Liver (tissue), 9 donors: ENCODE results near the gene EXOC4. TPM values are rescaled to one million over a fixed set of nuclear protein-coding genes. Genes with fewer than 3 reads are reported as not detected.

Source experiments
- DNase-seq: peaks from one replicate; pipeline ENCODE4 v3.0.0-alpha.2; 2017; ENCODE audit warnings: low spot score
- H3K27ac ChIP-seq, 2 donors: one replicate each; pipeline ENCODE4 v1.7.0; 2013; ENCODE audit warnings: inconsistent platforms in 2 of 2, low read length in 2 of 2, control low read depth in 1 of 2, low read depth in 1 of 2, mild to moderate bottlenecking in 1 of 2
- H3K27me3 ChIP-seq, 4 donors: one replicate each; pipeline versions ENCODE4 v1.6.1 to v1.7.0; 2013; ENCODE audit warnings: low read length in 3 of 4, inconsistent platforms in 1 of 4, mild to moderate bottlenecking in 1 of 4, moderate library complexity in 1 of 4; ENCODE audit not compliant: control insufficient read depth in 4 of 4, insufficient read depth in 4 of 4
- H3K36me3 ChIP-seq, 4 donors: one replicate each; pipeline versions ENCODE4 v1.6.1 to v1.7.0; 2013; ENCODE audit warnings: low read length in 3 of 4, mild to moderate bottlenecking in 3 of 4, low read depth in 1 of 4, moderate library complexity in 1 of 4; ENCODE audit not compliant: control insufficient read depth in 4 of 4, insufficient read depth in 3 of 4
- H3K4me1 ChIP-seq, 4 donors: one replicate each; pipeline versions ENCODE4 v1.6.1 to v1.7.0; 2013; ENCODE audit warnings: low read length in 3 of 4, mild to moderate bottlenecking in 3 of 4, moderate library complexity in 1 of 4; ENCODE audit not compliant: control insufficient read depth in 4 of 4, insufficient read depth in 4 of 4
- H3K4me3 ChIP-seq, 3 donors: one replicate each; pipeline versions ENCODE4 v1.6.1 to v1.7.0; 2013; ENCODE audit warnings: low read length in 3 of 3, control low read depth in 1 of 3, low read depth in 1 of 3, mild to moderate bottlenecking in 1 of 3
- H3K9ac ChIP-seq, 2 donors: one replicate each; pipeline ENCODE4 v1.7.0; 2013; ENCODE audit warnings: low read length in 2 of 2, mild to moderate bottlenecking in 2 of 2, moderate library complexity in 2 of 2, control low read depth in 1 of 2, low read depth in 1 of 2
- H3K9me3 ChIP-seq, 4 donors: one replicate each; pipeline versions ENCODE4 v1.6.1 to v1.7.0; 2013; ENCODE audit warnings: low read length in 3 of 4; ENCODE audit not compliant: control insufficient read depth in 4 of 4
- ATF3 ChIP-seq: IDR thresholded peaks from 2 replicates; pipeline ENCODE4 v1.6.1; 2016; ENCODE audit warnings: antibody characterized with exemption
- EGR1 ChIP-seq, 2 donors: IDR thresholded peaks; 2 replicates each; pipeline ENCODE4 v1.6.1; 2016 to 2018; ENCODE audit warnings: antibody characterized with exemption in 2 of 2, low read depth in 2 of 2
- FOXA2 ChIP-seq: IDR thresholded peaks from 2 replicates; pipeline ENCODE4 v1.6.1; 2016; ENCODE audit warnings: antibody characterized with exemption
- GABPA ChIP-seq, 2 donors: IDR thresholded peaks in 1 of 2; conservative IDR thresholded peaks in 1 of 2; 2 replicates each; pipeline ENCODE4 v1.6.1; 2016; ENCODE audit warnings: antibody characterized with exemption in 2 of 2, mild to moderate bottlenecking in 1 of 2, moderate library complexity in 1 of 2
- HNF4A ChIP-seq, 2 donors: conservative IDR thresholded peaks; 2 replicates each; pipeline ENCODE4 v1.6.1; 2016; ENCODE audit warnings: antibody characterized with exemption in 2 of 2, mild to moderate bottlenecking in 2 of 2
- HNF4G ChIP-seq: IDR thresholded peaks from 2 replicates; pipeline ENCODE4 v1.6.1; 2016; ENCODE audit warnings: antibody characterized with exemption
- MAX ChIP-seq: IDR thresholded peaks from 2 replicates; pipeline ENCODE4 v1.6.1; 2016; ENCODE audit warnings: antibody characterized with exemption
- NR2F2 ChIP-seq: IDR thresholded peaks from 2 replicates; pipeline ENCODE4 v1.6.1; 2016; ENCODE audit warnings: antibody characterized with exemption
- RAD21 ChIP-seq, 2 donors: IDR thresholded peaks; 2 replicates each; pipeline ENCODE4 v1.6.1; 2016; ENCODE audit warnings: antibody characterized with exemption in 2 of 2, mild to moderate bottlenecking in 2 of 2
- REST ChIP-seq: IDR thresholded peaks from 2 replicates; pipeline ENCODE4 v1.6.1; 2016; ENCODE audit warnings: antibody characterized with exemption, mild to moderate bottlenecking
- RXRA ChIP-seq, 2 donors: IDR thresholded peaks; 2 replicates each; pipeline ENCODE4 v1.6.1; 2017 to 2018; ENCODE audit warnings: antibody characterized with exemption in 2 of 2, mild to moderate bottlenecking in 1 of 2
- SP1 ChIP-seq: IDR thresholded peaks from 2 replicates; pipeline ENCODE4 v1.6.1; 2018; ENCODE audit warnings: antibody characterized with exemption, mild to moderate bottlenecking
- TAF1 ChIP-seq: conservative IDR thresholded peaks from 2 replicates; pipeline ENCODE4 v1.6.1; 2016; ENCODE audit warnings: antibody characterized with exemption, mild to moderate bottlenecking
- YY1 ChIP-seq: IDR thresholded peaks from 2 replicates; pipeline ENCODE4 v1.6.1; 2016; ENCODE audit warnings: antibody characterized with exemption, mild to moderate bottlenecking
- ZBTB33 ChIP-seq: IDR thresholded peaks from 2 replicates; pipeline ENCODE4 v1.6.1; 2016; ENCODE audit warnings: antibody characterized with exemption
- WGBS: extraction: QIAGEN DNeasy Blood & Tissue Kit; methylation state at CpG from one replicate; pipeline ENCODE4 v1.1.7; 2013; 5-methylcytosine and 5-hydroxymethylcytosine counted together
- polyA plus RNA-seq, 2 donors: library from polyadenylated mRNA; stranded (reverse) in 1 of 2; unstranded in 1 of 2; fragments of 200-250 nt in 1 of 2; fragments of >200 nt in 1 of 2; fragmentation: Nextera tagmentation in 1 of 2; extraction: Ambion mirVana in 1 of 2; gene quantifications; one replicate each; pipeline versions ENCODE4 v1.2.1 to v1.2.3, GENCODE V29; 2013 to 2015
- total RNA-seq, 2 donors: library from RNA; depleted of rRNA; stranded (reverse); fragments of >200 nt; gene quantifications; one replicate each; pipeline ENCODE4 v1.2.3, GENCODE V29; 2014
- donor health status: healthy.
- donor health status: healthy.
- donor health status: healthy.
- donor health status: healthy.
- donor health status: healthy.

Gene EXOC4
- total and polyA plus RNA-seq, 4 donors: 9.5 to 55.9 (median 23.6) TPM

- no peak for DNase-seq
- no peak overlapping the region for H3K4me3 ChIP-seq
- 57% methylated on average over 2 of the region's 2 CpGs for WGBS
- H3K27me3 ChIP-seq: no peaks in the 10 kb centered on the region
- H3K4me1 ChIP-seq: no peaks in the 10 kb centered on the region
- H3K36me3 ChIP-seq: no peaks in the 10 kb centered on the region
- H3K9me3 ChIP-seq: no peaks in the 10 kb centered on the region
- H3K9ac ChIP-seq: no peak overlapping the region
- TF ChIP-seq REST (no peak), HNF4G (no peak), NR2F2 (no peak), TAF1 (no peak), MAX (no peak), YY1 (no peak)
- H3K27ac ChIP-seq: no peak overlapping the region
Observed at GRCh38 chr7:133645884-133646391, 393.1 kb downstream of the EXOC4 start.

- Histone ChIP-seq H3K4me1 (no peaks in the 10 kb centered on the region), H3K9ac (no peak overlapping the region), H3K27me3 (no peaks in the 10 kb centered on the region), H3K4me3 (no peak overlapping the region), H3K9me3 (no peaks in the 10 kb centered on the region), H3K36me3 (no peaks in the 10 kb centered on the region), H3K27ac (no peak overlapping the region)
- DNase-seq: no peak
- TF ChIP-seq REST: no peak
- TF ChIP-seq SP1: no peak
- no peak for TF ChIP-seq RAD21 (IDR thresholded peaks at IDR 0.05)
- TF ChIP-seq ZBTB33: no peak
- TF ChIP-seq TAF1: no peak
- TF ChIP-seq GABPA (IDR thresholded peaks at IDR 0.05 in 1 of 2, conservative IDR thresholded peaks at IDR 0.05 in 1 of 2): no peak
- no peak for TF ChIP-seq FOXA2
- no peak for TF ChIP-seq EGR1 (IDR thresholded peaks at IDR 0.05; ENCODE audit: low read depth in 2 of 2)
- no peak for TF ChIP-seq YY1
- TF ChIP-seq ATF3: no peak
- TF ChIP-seq RXRA (IDR thresholded peaks at IDR 0.05): no peak
- TF ChIP-seq HNF4A (conservative IDR thresholded peaks at IDR 0.05): no peak
- 92% methylated on average over 7 of the region's 7 CpGs for WGBS
Observed at GRCh38 chr7:133646472-133647315, 393.8 kb downstream of the EXOC4 start.
